GM18519 (cell line): ENCODE measurements around the gene DLGAP1.

Experiments
- ATAC-seq: cut with Tn5 transposase; IDR thresholded peaks from one replicate; pipeline ENCODE4 v1.9.1; 2021; ENCODE audit warnings: mild to moderate bottlenecking, moderate library complexity; ENCODE audit not compliant: unreplicated experiment, low FRiP score

DLGAP1 gene

GRCh38 chr18:3753106-3753505 lies 702.0 kb downstream of the DLGAP1 start:
- no peak for ATAC-seq

GRCh38 chr18:3748086-3748485 lies 707.0 kb downstream of the DLGAP1 start:
- no peak for ATAC-seq

- no peak for ATAC-seq
Measured at GRCh38 chr18:3747176-3747973, 707.7 kb downstream of the DLGAP1 start.

GRCh38 chr18:3742541-3742940 lies 712.6 kb downstream of the DLGAP1 start:
- no peak for ATAC-seq

- ATAC-seq: no peak
Measured at GRCh38 chr18:3741333-3741732, 713.8 kb downstream of the DLGAP1 start.

GRCh38 chr18:3728704-3729437 lies 726.2 kb downstream of the DLGAP1 start:
- no peak for ATAC-seq

GRCh38 chr18:3727274-3727673 lies 727.8 kb downstream of the DLGAP1 start:
- no peak for ATAC-seq

GRCh38 chr18:3726238-3726951 lies 728.7 kb downstream of the DLGAP1 start:
- ATAC-seq: no peak

GRCh38 chr18:3725115-3725514 lies 730.0 kb downstream of the DLGAP1 start:
- ATAC-seq: no peak

GRCh38 chr18:3723554-3723953 lies 731.6 kb downstream of the DLGAP1 start:
- no peak for ATAC-seq

GRCh38 chr18:3722649-3723433 lies 732.3 kb downstream of the DLGAP1 start:
- ATAC-seq: no peak

GRCh38 chr18:3721771-3722648 lies 733.1 kb downstream of the DLGAP1 start:
- ATAC-seq: no peak

- no peak for ATAC-seq
Measured at GRCh38 chr18:3720818-3721545, 734.1 kb downstream of the DLGAP1 start.

GRCh38 chr18:3720159-3720558 lies 734.9 kb downstream of the DLGAP1 start:
- ATAC-seq: no peak

- no peak for ATAC-seq
Measured at GRCh38 chr18:3717376-3718025, 737.6 kb downstream of the DLGAP1 start.

- no peak for ATAC-seq
Measured at GRCh38 chr18:3716116-3716660, 738.9 kb downstream of the DLGAP1 start.

GRCh38 chr18:3715231-3716080 lies 739.7 kb downstream of the DLGAP1 start:
- no peak for ATAC-seq
